GM21528 (cell line): Measurements from ENCODE around the gene SWAP70.
A peak's percentile ranks its signal among the peaks of the same experiment; 100 is the strongest.
"Not testable (repeated sequence)": the region's sequence is repeated elsewhere in the genome, so short reads cannot be mapped to it uniquely, and the experiment has no call there.

Source experiments
- ATAC-seq: cut with Tn5 transposase; IDR thresholded peaks from one replicate; pipeline ENCODE4 v1.9.1; 2021; ENCODE audit warnings: mild to moderate bottlenecking, moderate library complexity; ENCODE audit not compliant: unreplicated experiment, low FRiP score

Gene SWAP70

GRCh38 chr11:9718147-9718546 is 54.3 kb downstream of the SWAP70 start:
- no peak for ATAC-seq

GRCh38 chr11:9719566-9720289 is 55.9 kb downstream of the SWAP70 start:
- no peak for ATAC-seq

- ATAC-seq, result no peak
Measured at GRCh38 chr11:9720290-9720630, 56.4 kb downstream of the SWAP70 start.

- no peak for ATAC-seq
Measured at GRCh38 chr11:9722023-9722422, 58.1 kb downstream of the SWAP70 start.

- ATAC-seq, result no peak
Measured at GRCh38 chr11:9722893-9723292, 59.0 kb downstream of the SWAP70 start.

- ATAC-seq, result no peak
Measured at GRCh38 chr11:9726321-9727022, 62.6 kb downstream of the SWAP70 start.

- ATAC-seq, result no peak
Measured at GRCh38 chr11:9728058-9728457, 64.2 kb downstream of the SWAP70 start.

GRCh38 chr11:9731256-9731655 is 67.4 kb downstream of the SWAP70 start:
- no peak for ATAC-seq

- no peak for ATAC-seq
Measured at GRCh38 chr11:9732453-9732852, 68.6 kb downstream of the SWAP70 start.

- no peak for ATAC-seq
Measured at GRCh38 chr11:9733212-9733611, 69.3 kb downstream of the SWAP70 start.

- ATAC-seq, result no peak
Measured at GRCh38 chr11:9735236-9735635, 71.4 kb downstream of the SWAP70 start.

- ATAC-seq, result no peak
Measured at GRCh38 chr11:9735919-9736318, 72.0 kb downstream of the SWAP70 start.

GRCh38 chr11:9736365-9736764 is 72.5 kb downstream of the SWAP70 start:
- no peak for ATAC-seq

GRCh38 chr11:9738116-9738515 is 74.2 kb downstream of the SWAP70 start:
- no peak for ATAC-seq

- ATAC-seq, result no peak
Measured at GRCh38 chr11:9738707-9739106, 74.8 kb downstream of the SWAP70 start.

- no peak for ATAC-seq
Measured at GRCh38 chr11:9739123-9739900, 75.4 kb downstream of the SWAP70 start.

- no peak for ATAC-seq
Measured at GRCh38 chr11:9740202-9740883, 76.5 kb downstream of the SWAP70 start.

- ATAC-seq, result no peak
Measured at GRCh38 chr11:9741260-9741659, 77.4 kb downstream of the SWAP70 start.

GRCh38 chr11:9743512-9743911 is 79.6 kb downstream of the SWAP70 start:
- not testable (repeated sequence) for ATAC-seq

GRCh38 chr11:9745411-9746211 is 81.7 kb downstream of the SWAP70 start:
- peak; percentile 68 for ATAC-seq
